Duodenal mucosa (tissue), 2 donors: ENCODE data around the gene PLCB1.
A peak's percentile ranks its signal among the peaks of the same experiment; 100 is the strongest.

Experiments used
- H3K27ac ChIP-seq: one replicate; pipeline ENCODE4 v1.7.0; 2013; ENCODE audit warnings: low read depth, low read length
- H3K27me3 ChIP-seq, 2 donors: one replicate each; pipeline ENCODE4 v1.7.0; 2013; ENCODE audit warnings: low read length in 2 of 2, control low read depth in 1 of 2; ENCODE audit not compliant: insufficient read depth in 2 of 2, control insufficient read depth in 1 of 2
- H3K36me3 ChIP-seq, 2 donors: one replicate each; pipeline ENCODE4 v1.7.0; 2013; ENCODE audit warnings: low read length in 2 of 2, control low read depth in 1 of 2; ENCODE audit not compliant: insufficient read depth in 2 of 2, control insufficient read depth in 1 of 2
- H3K4me1 ChIP-seq, 2 donors: one replicate each; pipeline ENCODE4 v1.7.0; 2013; ENCODE audit warnings: low read length in 2 of 2, control low read depth in 1 of 2; ENCODE audit not compliant: insufficient read depth in 2 of 2, control insufficient read depth in 1 of 2
- H3K4me3 ChIP-seq, 2 donors: one replicate each; pipeline ENCODE4 v1.7.0; 2013; ENCODE audit warnings: low read length in 2 of 2, low read depth in 1 of 2
- H3K9ac ChIP-seq, 2 donors: one replicate each; pipeline ENCODE4 v1.7.0; 2013; ENCODE audit warnings: low read length in 2 of 2, low read depth in 1 of 2
- H3K9me3 ChIP-seq, 2 donors: one replicate each; pipeline ENCODE4 v1.7.0; 2013; ENCODE audit warnings: low read length in 2 of 2, control low read depth in 1 of 2; ENCODE audit not compliant: control insufficient read depth in 1 of 2

PLCB1 gene

DNA sequence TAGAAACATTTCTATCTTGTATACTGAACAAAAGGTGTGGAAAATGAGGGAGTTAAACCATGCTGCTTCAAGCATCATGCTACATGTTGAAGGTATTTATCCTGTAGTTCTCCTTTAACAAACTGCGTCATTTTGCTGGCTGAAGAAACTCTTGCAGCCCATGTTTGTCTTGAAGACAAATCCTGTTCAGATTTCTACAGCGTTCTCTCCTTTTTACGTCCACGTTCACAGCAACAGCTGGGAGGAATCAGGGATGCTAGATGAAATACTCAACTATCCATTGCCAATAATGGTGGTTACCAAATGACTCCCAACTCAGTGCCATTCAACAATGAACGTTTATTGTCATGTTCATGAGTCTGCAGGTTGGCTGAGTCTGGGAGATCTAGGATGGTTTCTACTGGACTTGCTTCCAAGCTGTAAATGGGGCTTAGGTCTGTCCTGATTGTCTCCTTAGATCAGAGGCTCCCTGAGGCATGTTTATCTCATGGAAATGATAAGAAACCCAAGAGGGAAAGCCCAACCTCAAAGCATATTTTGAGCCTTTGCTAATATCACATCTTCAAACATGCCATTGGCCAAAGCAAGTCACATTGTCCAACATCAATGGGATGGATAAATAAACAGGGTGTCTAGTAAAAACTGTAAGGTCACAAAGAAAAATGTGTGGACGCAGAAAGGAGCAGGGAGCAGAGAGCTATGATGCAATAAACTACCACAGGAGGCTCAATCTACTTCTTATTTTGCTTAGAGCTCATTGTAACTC lies 2.7 kb upstream of the PLCB1 start:
- Histone ChIP-seq H3K27me3 (peaks cover 3 to 6% of the 10 kb centered on the region in 2 donors), H3K9me3 (no peaks in the 10 kb centered on the region), H3K9ac (no peak overlapping the region), H3K4me1 (peaks cover 0 to 12% of the 10 kb centered on the region in 2 donors), H3K27ac (no peak overlapping the region), H3K4me3 (no peak overlapping the region), H3K36me3 (no peaks in the 10 kb centered on the region)

DNA sequence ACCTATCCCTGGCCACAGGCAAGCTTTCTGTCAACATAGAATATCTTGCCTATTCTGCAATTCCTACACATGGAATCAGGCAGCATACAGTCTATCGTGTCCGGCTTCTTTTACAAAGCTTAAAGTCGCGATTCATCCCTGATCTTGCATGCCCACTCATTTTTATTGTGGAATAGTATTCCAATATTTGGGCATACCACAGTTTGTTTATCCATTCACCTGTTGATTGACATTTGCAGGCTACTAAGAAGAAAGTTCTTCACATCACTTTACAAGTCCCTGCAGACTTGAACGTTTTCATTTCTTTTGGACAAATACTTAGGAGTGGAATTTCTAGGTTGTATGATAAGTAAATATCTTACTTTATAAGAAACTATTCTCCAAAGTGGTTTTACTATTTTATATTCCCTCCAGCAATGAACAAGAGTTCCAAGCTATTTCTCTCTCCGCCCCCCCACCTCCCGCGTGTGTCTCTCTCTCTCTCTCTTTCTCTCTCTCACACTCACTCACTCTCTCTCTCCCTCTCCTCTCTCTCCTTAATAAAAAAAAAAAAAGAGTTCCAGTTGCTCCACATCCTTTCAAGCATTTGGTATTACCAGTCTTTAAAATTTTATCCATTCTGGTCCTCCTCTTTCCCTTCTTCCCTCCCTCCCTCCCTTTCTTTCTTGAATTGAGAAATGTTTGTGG lies 1.1 kb upstream of the PLCB1 start:
- no peaks in the 10 kb centered on the region for H3K36me3 ChIP-seq
- no peaks in the 10 kb centered on the region for H3K9me3 ChIP-seq
- peaks cover 3 to 6% of the 10 kb centered on the region in 2 donors for H3K27me3 ChIP-seq
- H3K4me3 ChIP-seq, result no peak overlapping the region
- no peak overlapping the region for H3K27ac ChIP-seq
- peaks cover 0 to 12% of the 10 kb centered on the region in 2 donors for H3K4me1 ChIP-seq
- no peak overlapping the region for H3K9ac ChIP-seq

- Histone ChIP-seq H3K27ac (no peak overlapping the region), H3K36me3 (no peaks in the 10 kb centered on the region), H3K9ac (peak overlapping the region; percentile 20 to 43), H3K4me3 (peak overlapping the region; percentile 62 to 67), H3K4me1 (peaks cover 0 to 12% of the 10 kb centered on the region in 2 donors), H3K9me3 (no peaks in the 10 kb centered on the region), H3K27me3 (peaks cover 3 to 6% of the 10 kb centered on the region in 2 donors)
Measured at GRCh38 chr20:8132484-8133309, 631 bp downstream of the PLCB1 start.

- Histone ChIP-seq H3K4me3 (peak overlapping the region; percentile 62 to 67), H3K27ac (no peak overlapping the region), H3K9me3 (no peaks in the 10 kb centered on the region), H3K36me3 (no peaks in the 10 kb centered on the region), H3K27me3 (peaks cover 3 to 6% of the 10 kb centered on the region in 2 donors), H3K9ac (peak overlapping the region in 1 of 2 donors; percentile 20), H3K4me1 (peaks cover 0 to 12% of the 10 kb centered on the region in 2 donors)
Measured at GRCh38 chr20:8133310-8133768, 1.3 kb downstream of the PLCB1 start.

GRCh38 chr20:8133851-8134451 lies 1.9 kb downstream of the PLCB1 start:
- no peaks in the 10 kb centered on the region for H3K36me3 ChIP-seq
- H3K27me3 ChIP-seq, result peaks cover 3 to 6% of the 10 kb centered on the region in 2 donors
- no peaks in the 10 kb centered on the region for H3K9me3 ChIP-seq
- peak overlapping the region in 1 of 2 donors; percentile 67 for H3K4me3 ChIP-seq
- peaks cover 0 to 12% of the 10 kb centered on the region in 2 donors for H3K4me1 ChIP-seq
- no peak overlapping the region for H3K9ac ChIP-seq
- H3K27ac ChIP-seq, result no peak overlapping the region

GRCh38 chr20:8139899-8140298 lies 7.8 kb downstream of the PLCB1 start:
- H3K27ac ChIP-seq, result no peak overlapping the region
- H3K9me3 ChIP-seq, result no peaks in the 10 kb centered on the region
- H3K36me3 ChIP-seq, result no peaks in the 10 kb centered on the region
- H3K9ac ChIP-seq, result no peak overlapping the region
- H3K4me1 ChIP-seq, result peaks cover 0 to 5% of the 10 kb centered on the region in 2 donors
- H3K4me3 ChIP-seq, result no peak overlapping the region
- H3K27me3 ChIP-seq, result no peaks in the 10 kb centered on the region

DNA sequence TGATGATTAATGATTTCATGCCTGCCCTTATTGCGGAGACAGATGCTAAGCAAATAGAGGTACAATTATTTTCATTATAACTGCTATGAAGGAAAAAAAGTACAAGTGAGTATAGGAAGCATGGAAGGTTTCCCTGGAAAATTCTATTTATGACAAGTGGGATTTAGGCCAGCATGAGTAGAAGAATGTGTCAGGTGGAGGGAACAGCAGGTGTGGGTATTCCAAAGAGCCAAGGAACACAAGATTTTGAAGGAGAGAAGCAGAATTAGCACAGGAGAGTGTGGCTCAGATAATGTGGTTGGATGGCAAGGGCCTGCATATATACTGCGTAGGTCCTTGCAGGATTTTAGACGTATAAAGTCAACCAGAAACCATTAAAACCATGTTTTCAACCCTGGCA lies 11.4 kb downstream of the PLCB1 start:
- Histone ChIP-seq H3K4me3 (no peak overlapping the region), H3K4me1 (peaks cover 0 to 5% of the 10 kb centered on the region in 2 donors), H3K36me3 (no peaks in the 10 kb centered on the region), H3K9me3 (no peaks in the 10 kb centered on the region), H3K27ac (no peak overlapping the region), H3K27me3 (no peaks in the 10 kb centered on the region), H3K9ac (no peak overlapping the region)

GRCh38 chr20:8144282-8145245 lies 12.5 kb downstream of the PLCB1 start:
- no peak overlapping the region for H3K27ac ChIP-seq
- peaks cover 0 to 5% of the 10 kb centered on the region in 2 donors for H3K4me1 ChIP-seq
- no peaks in the 10 kb centered on the region for H3K9me3 ChIP-seq
- no peaks in the 10 kb centered on the region for H3K27me3 ChIP-seq
- no peak overlapping the region for H3K9ac ChIP-seq
- H3K36me3 ChIP-seq, result no peaks in the 10 kb centered on the region
- no peak overlapping the region for H3K4me3 ChIP-seq
